Hypothalamus (tissue), 51 donors: Measurements from ENCODE around the gene FBP2.
"Not testable (repeated sequence)": the region's sequence is repeated elsewhere in the genome, so short reads cannot be mapped to it uniquely, and the experiment has no call there.

Source experiments
- DNase-seq, 51 donors: peaks; one replicate each; lab custom pipeline; 2025; lab: John Stamatoyannopoulos, UW

Gene FBP2

DNA sequence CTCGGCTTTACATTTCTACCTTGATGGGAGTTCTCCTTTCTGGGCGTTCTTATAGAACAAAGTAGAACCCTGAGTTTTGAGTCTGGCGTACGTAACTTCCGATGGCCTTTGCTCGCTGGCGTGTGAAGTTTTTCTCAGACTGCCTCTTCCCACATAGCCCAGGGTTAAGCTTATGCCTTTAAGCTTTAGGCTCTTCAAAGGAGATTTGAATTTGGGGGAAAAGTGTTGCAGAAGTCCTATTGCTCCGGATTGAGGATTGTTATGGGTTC lies 13.7 kb upstream of the FBP2 start:
- DNase-seq = no peak

- no peak for DNase-seq
Measured at GRCh38 chr9:94606646-94607422, 13.2 kb upstream of the FBP2 start.

GRCh38 chr9:94603259-94604160 lies 9.9 kb upstream of the FBP2 start:
- peak in 41 of 51 donors; percentile 3 to 69 (median 24) for DNase-seq

GRCh38 chr9:94602666-94603065 lies 9.0 kb upstream of the FBP2 start:
- no peak for DNase-seq

GRCh38 chr9:94600715-94601114 lies 7.1 kb upstream of the FBP2 start:
- no peak for DNase-seq

DNA sequence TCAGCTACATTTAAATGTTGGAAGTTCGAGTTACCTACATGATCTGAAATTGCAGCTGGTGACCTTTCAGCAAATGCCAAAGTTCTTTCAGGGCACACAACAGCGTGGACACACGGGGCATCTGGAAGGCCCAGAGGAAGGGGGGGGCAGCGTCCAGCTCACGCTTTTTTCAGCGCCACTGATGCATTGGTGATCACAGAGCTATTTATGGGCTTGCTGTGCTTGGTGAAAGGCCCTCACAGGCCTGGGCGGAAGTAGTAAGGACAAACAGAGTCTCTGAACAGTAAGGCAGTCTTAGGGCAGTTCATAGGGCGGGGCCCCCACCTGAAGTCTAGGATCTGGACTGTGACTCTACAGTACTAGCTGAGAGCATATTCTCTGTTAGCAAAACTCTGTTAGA lies 6.6 kb upstream of the FBP2 start:
- DNase-seq = no peak

DNA sequence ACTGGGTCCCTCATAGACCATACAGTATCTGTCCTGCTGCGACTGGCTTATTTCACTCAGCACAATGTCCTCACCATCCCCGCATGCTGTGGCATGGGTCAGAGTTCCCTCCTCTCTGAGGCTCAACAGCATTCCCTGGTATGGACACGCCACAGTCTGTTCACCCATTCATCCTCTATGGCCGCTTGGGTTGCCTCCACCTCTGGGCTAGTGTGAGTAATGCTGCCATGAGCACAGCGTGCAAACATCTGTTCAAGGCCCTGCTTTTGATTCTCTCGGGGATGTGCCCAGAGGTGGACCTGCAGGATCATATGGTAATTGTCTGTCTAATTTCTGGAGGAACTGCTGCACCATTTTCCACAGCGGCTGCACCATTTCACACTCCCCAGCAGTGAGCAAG lies 5.5 kb upstream of the FBP2 start:
- no peak for DNase-seq

GRCh38 chr9:94592683-94593082 lies 941 bp downstream of the FBP2 start:
- not testable (repeated sequence) for DNase-seq

GRCh38 chr9:94591876-94592275 lies 1.7 kb downstream of the FBP2 start:
- no peak for DNase-seq

GRCh38 chr9:94591046-94591545 lies 2.5 kb downstream of the FBP2 start:
- not testable (repeated sequence) for DNase-seq

- no peak for DNase-seq
Measured at GRCh38 chr9:94588681-94589080, 4.9 kb downstream of the FBP2 start.

DNA sequence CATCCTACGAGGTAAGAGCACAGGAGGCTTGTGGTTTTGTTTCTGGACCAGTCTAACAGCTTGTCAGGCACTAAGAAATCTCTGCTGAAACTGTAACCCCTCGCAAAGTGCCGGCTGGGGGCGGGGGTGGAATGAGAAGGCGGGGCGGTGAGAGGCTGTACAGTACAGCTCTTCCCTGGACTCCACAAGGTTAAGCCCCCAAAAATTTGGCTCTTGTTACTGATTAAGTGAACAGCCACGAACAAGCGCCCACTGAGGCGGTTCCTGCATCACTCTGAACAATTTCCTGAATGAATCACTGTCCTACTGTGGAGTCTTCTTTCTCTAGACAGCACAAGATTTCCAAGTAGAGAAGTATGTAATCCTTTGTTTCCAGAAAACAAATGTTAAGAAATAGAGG lies 6.8 kb downstream of the FBP2 start:
- DNase-seq = no peak

- no peak for DNase-seq
Measured at GRCh38 chr9:94586316-94586715, 7.3 kb downstream of the FBP2 start.

- no peak for DNase-seq
Measured at GRCh38 chr9:94584555-94584954, 9.1 kb downstream of the FBP2 start.

DNA sequence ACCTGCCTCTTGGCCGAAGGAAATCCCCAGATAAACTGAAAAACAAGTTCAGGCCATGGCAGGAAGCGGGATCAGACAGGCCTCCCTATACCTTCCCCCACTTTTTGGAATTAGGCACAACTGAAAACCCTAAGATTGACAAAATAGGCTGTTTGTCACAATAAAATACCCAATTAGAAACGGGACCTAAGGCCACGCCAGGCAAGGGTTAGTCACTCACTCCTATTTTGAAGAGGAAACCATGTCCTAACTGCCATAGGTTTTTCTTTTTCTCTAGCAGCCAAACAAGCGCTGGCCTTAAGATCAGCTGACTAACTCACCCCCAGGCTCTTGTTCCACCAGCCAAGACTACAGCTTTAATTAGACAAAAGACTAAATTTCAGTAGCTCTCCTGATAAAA lies 11.9 kb downstream of the FBP2 start:
- DNase-seq = no peak

DNA sequence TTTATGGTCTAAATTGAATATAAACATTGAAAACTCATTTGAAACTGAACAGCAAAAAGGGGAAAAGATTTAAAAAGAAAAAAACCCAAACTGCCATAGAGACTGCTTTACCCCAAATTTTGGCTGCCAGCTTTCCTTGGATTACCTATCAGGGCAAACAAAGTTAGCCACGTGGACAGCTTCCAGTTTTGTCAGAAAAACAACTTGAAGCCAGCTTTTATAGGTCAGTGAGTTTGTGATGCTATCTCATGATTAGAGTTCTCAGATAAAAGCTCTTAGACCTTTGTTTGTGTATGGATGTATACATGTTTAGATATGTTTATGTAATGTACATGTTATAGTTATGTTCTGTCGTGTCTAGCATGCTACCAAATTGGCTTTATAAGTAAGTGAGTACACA lies 16.1 kb downstream of the FBP2 start:
- DNase-seq = no peak

- no peak for DNase-seq
Measured at GRCh38 chr9:94577036-94577435, 16.6 kb downstream of the FBP2 start.

GRCh38 chr9:94576131-94576530 lies 17.5 kb downstream of the FBP2 start:
- no peak for DNase-seq

GRCh38 chr9:94568972-94569712 lies 24.5 kb downstream of the FBP2 start:
- no peak for DNase-seq

GRCh38 chr9:94568250-94568889 lies 25.3 kb downstream of the FBP2 start:
- DNase-seq = no peak

GRCh38 chr9:94567271-94567670 lies 26.4 kb downstream of the FBP2 start:
- DNase-seq = no peak
